NCI-H2107 (cell line): ENCODE measurements around the gene HMCN1.
"Not testable (repeated sequence)": the region's sequence is repeated elsewhere in the genome, so short reads cannot be mapped to it uniquely, and the experiment has no call there.

ENCODE experiments used
- DNase-seq: peaks from one replicate; lab custom pipeline; 2025; lab: John Stamatoyannopoulos, UW

Gene HMCN1

GRCh38 chr1:186152620-186153239 is 418.5 kb downstream of the HMCN1 start:
- DNase-seq = no peak

- no peak for DNase-seq
Measured at GRCh38 chr1:186154651-186155050, 420.5 kb downstream of the HMCN1 start.

GRCh38 chr1:186155594-186155993 is 421.4 kb downstream of the HMCN1 start:
- no peak for DNase-seq

GRCh38 chr1:186162895-186163294 is 428.7 kb downstream of the HMCN1 start:
- not testable (repeated sequence) for DNase-seq

- DNase-seq = no peak
Measured at GRCh38 chr1:186164773-186165172, 430.6 kb downstream of the HMCN1 start.

GRCh38 chr1:186165303-186165702 is 431.1 kb downstream of the HMCN1 start:
- DNase-seq = no peak

- no peak for DNase-seq
Measured at GRCh38 chr1:186167096-186167668, 433.0 kb downstream of the HMCN1 start.

GRCh38 chr1:186175588-186175987 is 441.4 kb downstream of the HMCN1 start:
- DNase-seq = no peak

- no peak for DNase-seq
Measured at GRCh38 chr1:186178426-186179043, 444.3 kb downstream of the HMCN1 start.

GRCh38 chr1:186179231-186179630 is 445.0 kb downstream of the HMCN1 start:
- DNase-seq = no peak

- DNase-seq = no peak
Measured at GRCh38 chr1:186183219-186183618, 449.0 kb downstream of the HMCN1 start.

- DNase-seq = no peak
Measured at GRCh38 chr1:186183970-186184628, 449.9 kb downstream of the HMCN1 start.

- not testable (repeated sequence) for DNase-seq
Measured at GRCh38 chr1:186186251-186186650, 452.1 kb downstream of the HMCN1 start.

- no peak for DNase-seq
Measured at GRCh38 chr1:186187601-186188000, 453.4 kb downstream of the HMCN1 start.

- DNase-seq = no peak
Measured at GRCh38 chr1:186188004-186188539, 453.9 kb downstream of the HMCN1 start.

- no peak for DNase-seq
Measured at GRCh38 chr1:186188736-186189135, 454.5 kb downstream of the HMCN1 start.

GRCh38 chr1:186189156-186189555 is 455.0 kb downstream of the HMCN1 start:
- DNase-seq = no peak

GRCh38 chr1:186191511-186191910 is 457.3 kb downstream of the HMCN1 start:
- DNase-seq = no peak

- no peak for DNase-seq
Measured at GRCh38 chr1:186193224-186193623, 459.0 kb downstream of the HMCN1 start.

GRCh38 chr1:186194107-186194756 is 460.0 kb downstream of the HMCN1 start:
- no peak for DNase-seq

- DNase-seq = no peak
Measured at GRCh38 chr1:186195377-186195931, 461.3 kb downstream of the HMCN1 start.

- no peak for DNase-seq
Measured at GRCh38 chr1:186202271-186202764, 468.1 kb downstream of the HMCN1 start.
